ENCODE measurements around the gene LINC01488.

GRCh38 chr11:69518081-69518950 lies 36.9 kb downstream of the LINC01488 start:
- TF ChIP-seq CTCF (conservative IDR thresholded peaks at IDR 0.05) (no peak), EZH2 (IDR thresholded peaks at IDR 0.05; ENCODE audit: low read depth) (no peak)

All from PC-9 (cell line).